ENCODE measurements around the gene SUMF1.

DNA sequence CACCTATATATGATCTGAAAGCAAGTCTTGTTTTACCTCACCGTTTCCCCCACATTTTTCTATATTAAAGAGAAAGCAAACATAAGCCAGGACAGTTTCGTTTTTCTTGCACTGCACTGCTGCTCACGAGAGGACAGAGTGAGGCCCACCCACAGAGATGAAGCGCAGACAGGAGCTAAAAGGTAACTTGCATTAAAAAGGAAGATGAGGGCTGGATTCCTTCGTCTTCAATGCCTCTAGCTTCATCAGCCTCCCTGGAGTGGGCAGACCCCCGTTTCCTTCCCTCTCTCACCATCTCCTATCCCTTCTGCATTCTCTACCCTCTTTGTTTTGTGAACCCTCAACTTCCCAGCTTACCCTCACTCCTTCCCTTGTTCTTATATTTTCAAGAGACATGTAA is 18.9 kb downstream of the SUMF1 start:
- TF ChIP-seq CTCF (IDR thresholded peaks at IDR 0.05) (no peak), POLR2AphosphoS5 (IDR thresholded peaks at IDR 0.05) (no peak)
